GM12878 (cell line): ENCODE results near the gene RETREG1. TPM values are rescaled to one million over a fixed set of nuclear protein-coding genes. Genes with fewer than 3 reads are reported as not detected.
"Not testable (repeated sequence)": the region's sequence is repeated elsewhere in the genome, so short reads cannot be mapped to it uniquely, and the experiment has no call there.

Experiments used
- ATAC-seq: fragments of 200-7000 bp; cut with Tn5 transposase; 3 replicates; pipeline ENCODE4 v1.9.1; 2020; ENCODE audit warnings: mild to moderate bottlenecking, moderate library complexity
- BruUV-seq: library from RNA; stranded (reverse); fragments of 400-500 nt; replicated peaks from 2 replicates; lab custom pipeline; 2021; lab: Mats Ljungman, UMichigan
- CTCF ChIA-PET: fragments of 300-600 bp; sonication (Branson Sonifier 250); formaldehyde crosslinking; extraction: SDS; loops from one replicate; lab custom pipeline; 2021; ENCODE audit warnings: inconsistent platforms; lab: Yijun Ruan, JAX
- POLR2A ChIA-PET: fragments of 350-600 bp; formaldehyde crosslinking; extraction: SDS; loops from one replicate; lab custom pipeline; 2021; ENCODE audit warnings: inconsistent platforms; lab: Charles Lee
- RAD21 ChIA-PET: fragments of 300-600 bp; sonication (Branson Sonifier 250); formaldehyde crosslinking; loops from one replicate; lab custom pipeline; 2023; ENCODE audit warnings: antibody characterized with exemption; ENCODE audit not compliant: unreplicated experiment; lab: Charles Lee
- SMC1A ChIA-PET: fragments of 300-600 bp; sonication (Branson Sonifier 250); formaldehyde crosslinking; loops from one replicate; lab custom pipeline; 2023; ENCODE audit not compliant: unreplicated experiment, uncharacterized antibody; lab: Charles Lee
- DNase-seq: peaks from one replicate; pipeline ENCODE4 v3.0.0-alpha.2; 2011; ENCODE audit warnings: low read depth, low spot score
- FAIRE-seq: peaks from 3 replicates; lab custom pipeline; 2011; peaks lifted over from hg19 to GRCh38; lab: Jason Lieb, UNC
- H2AFZ ChIP-seq: 2 replicates; pipeline ENCODE4 v1.6.0; 2011; ENCODE audit warnings: low read depth, low read length, control low read depth; ENCODE audit not compliant: control insufficient read depth
- H3K27ac ChIP-seq: 2 replicates; pipeline ENCODE4 v1.5.1; 2011; ENCODE audit warnings: control low read depth; ENCODE audit not compliant: control insufficient read depth, insufficient read depth
- H3K27me3 ChIP-seq, 2 experiments: replicated peaks in 1 of 2; 2 replicates each; pipeline versions ENCODE4 v1.6.0 to v1.6.1; 2011; ENCODE audit warnings: low read length in 1 of 2; ENCODE audit not compliant: control insufficient read depth in 2 of 2, insufficient read depth in 2 of 2
- H3K36me3 ChIP-seq, 2 experiments: 2 replicates each; pipeline ENCODE4 v1.5.1; 2011; ENCODE audit warnings: low read length in 1 of 2; ENCODE audit not compliant: control insufficient read depth in 2 of 2, insufficient read depth in 2 of 2
- H3K4me1 ChIP-seq: 2 replicates; pipeline ENCODE4 v1.6.1; 2011; ENCODE audit warnings: mild to moderate bottlenecking, low read length, moderate library complexity, mixed read lengths; ENCODE audit not compliant: control insufficient read depth, insufficient read depth
- H3K4me2 ChIP-seq: 2 replicates; pipeline ENCODE4 v1.6.0; 2011; ENCODE audit warnings: control low read depth; ENCODE audit not compliant: control insufficient read depth, insufficient read depth
- H3K4me3 ChIP-seq: fragments of 200-600 bp; sonication (generic); 2 replicates; pipeline ENCODE4 v1.5.1; 2016
- H3K79me2 ChIP-seq: 2 replicates; pipeline ENCODE4 v1.6.0; 2011; ENCODE audit warnings: low read length; ENCODE audit not compliant: control insufficient read depth, insufficient read depth
- H3K9ac ChIP-seq: 2 replicates; pipeline ENCODE4 v1.8.0; 2011; ENCODE audit warnings: low read length, control low read depth, mixed read lengths; ENCODE audit not compliant: control insufficient read depth, insufficient read depth
- H3K9me3 ChIP-seq: replicated peaks from 3 replicates; pipeline ENCODE4 v1.5.1; 2011; ENCODE audit warnings: mild to moderate bottlenecking, low read length; ENCODE audit not compliant: control insufficient read depth, insufficient read depth
- H4K20me1 ChIP-seq: 2 replicates; pipeline ENCODE4 v1.6.0; 2011; ENCODE audit not compliant: control insufficient read depth, insufficient read depth
- MTA2 ChIP-seq: fragments of 450-650 bp; IDR thresholded peaks from 2 replicates; pipeline ENCODE4 v1.6.1; 2016; ENCODE audit warnings: low read depth, mild to moderate bottlenecking, moderate library complexity
- ZNF24 ChIP-seq: fragments of 450-650 bp; IDR thresholded peaks from 2 replicates; pipeline ENCODE4 v1.6.1; 2017; ENCODE audit warnings: antibody characterized with exemption, mild to moderate bottlenecking
- ZNF384 ChIP-seq: IDR thresholded peaks from 2 replicates; pipeline ENCODE4 v1.6.1; 2012; ENCODE audit warnings: low read depth, mild to moderate bottlenecking, low read length, improper control_type of control experiment, borderline replicate concordance
- WGBS: methylation state at CpG from one replicate; pipeline ENCODE4 v1.1.6; 2016; ENCODE audit warnings: low lambda C conversion rate; ENCODE audit not compliant: insufficient replicate concordance, insufficient coverage; ENCODE audit errors: missing lambda C conversion rate; 5-methylcytosine and 5-hydroxymethylcytosine counted together
- in situ Hi-C: fragments of 300-500 bp; cut with MboI; formaldehyde crosslinking; loops from 9 replicates; pipeline ENCODE4 v1.14.3; 2018; ENCODE audit warnings: mixed read lengths
- intact Hi-C: fragments of 100-400 bp; cut with micrococcal nuclease; formaldehyde crosslinking; loops from one replicate; pipeline ENCODE4 v1.14.2; 2022; ENCODE audit not compliant: unreplicated experiment
- polyA plus RNA-seq, 11 experiments: library from polyadenylated mRNA; depleted of rRNA in 4 of 11; unstranded in 6 of 11; stranded (reverse) in 5 of 11; fragments of >200 nt; fragmentation: Nextera tagmentation in 4 of 11; fragmentation: Illumina TruSeq in 1 of 11; extraction: Ambion mirVana in 4 of 11; extraction: Trizol in 1 of 11; gene quantifications; 1 replicate in 1 of 11; 2 replicates in 10 of 11; pipeline versions ENCODE4 v1.2.1 to v1.2.3, GENCODE V29; 2011 to 2016; ENCODE audit warnings: inconsistent platforms in 2 of 11, missing spikeins in 2 of 11, low read depth in 1 of 11
- total RNA-seq, 4 experiments: library from RNA; depleted of rRNA in 3 of 4; stranded (reverse); fragments of >200 nt in 3 of 4; fragmentation: Illumina TruSeq in 1 of 4; extraction: Trizol in 1 of 4; gene quantifications; 2 replicates each; pipeline versions ENCODE4 v1.2.1 to v1.2.3, GENCODE V29; 2013 to 2021
- TF ChIP-seq, protein P1 (sequence below): IDR thresholded peaks from 2 replicates; pipeline ENCODE4 v1.6.1; 2012; ENCODE audit warnings: low read depth, low read length, improper control_type of control experiment

The RETREG1 gene
- total and polyA plus RNA-seq, 10 of the 15 experiments (the other 5 are each of a cell fraction or from before 2014, with no cell fraction given): 3.9 to 8.9 (median 6.4) TPM

DNA sequence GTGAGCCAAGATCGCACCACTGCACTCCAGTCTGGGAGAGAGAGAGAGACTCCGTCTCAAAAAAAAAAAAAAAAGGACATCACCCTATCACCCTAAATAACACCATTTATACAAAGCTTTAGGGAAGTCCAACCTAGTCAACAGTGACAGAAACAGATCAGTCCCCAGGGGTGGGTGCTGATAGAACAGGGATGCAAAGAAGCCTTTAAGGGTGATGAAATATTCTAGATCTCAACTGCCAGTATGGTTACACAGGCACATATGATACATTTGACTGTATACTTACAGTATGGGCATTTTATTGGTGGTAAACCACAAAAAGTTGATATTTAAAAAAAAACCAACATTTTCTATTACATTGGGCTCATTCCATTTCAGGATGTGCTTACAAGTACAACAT is 4.8 kb downstream of the RETREG1 start:
- Histone ChIP-seq H3K4me1 (no peaks in the 10 kb centered on the region), H3K27me3 (no peaks in the 10 kb centered on the region; a peak in 2 of 4 replicates), H3K36me3 (no peaks in the 10 kb centered on the region), H3K79me2 (no peaks in the 10 kb centered on the region), H3K4me3 (no peak overlapping the region), H3K9me3 (no peaks in the 10 kb centered on the region), H3K27ac (no peak overlapping the region), H3K9ac (no peak overlapping the region), H2AFZ (no peak overlapping the region), H3K4me2 (no peak overlapping the region), H4K20me1 (no peaks in the 10 kb centered on the region)
- ChIA-PET SMC1A (no interaction called here), CTCF (no interaction called here), POLR2A (no interaction called here), RAD21 (no interaction called here)
- ATAC-seq: peak; percentile 43
- TF ChIP-seq ZNF24 (no peak), ZNF384 (no peak), MTA2 (no peak)
- TF ChIP-seq, protein P1, sequence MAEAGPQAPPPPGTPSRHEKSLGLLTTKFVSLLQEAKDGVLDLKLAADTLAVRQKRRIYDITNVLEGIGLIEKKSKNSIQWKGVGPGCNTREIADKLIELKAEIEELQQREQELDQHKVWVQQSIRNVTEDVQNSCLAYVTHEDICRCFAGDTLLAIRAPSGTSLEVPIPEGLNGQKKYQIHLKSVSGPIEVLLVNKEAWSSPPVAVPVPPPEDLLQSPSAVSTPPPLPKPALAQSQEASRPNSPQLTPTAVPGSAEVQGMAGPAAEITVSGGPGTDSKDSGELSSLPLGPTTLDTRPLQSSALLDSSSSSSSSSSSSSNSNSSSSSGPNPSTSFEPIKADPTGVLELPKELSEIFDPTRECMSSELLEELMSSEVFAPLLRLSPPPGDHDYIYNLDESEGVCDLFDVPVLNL: no peak
- intact Hi-C loops (no loop called here), in situ Hi-C loops (no loop called here)
- WGBS: 100% methylated on average over 1 of the region's 2 CpGs
- FAIRE-seq: no peak
- no TSS peak for BruUV-seq
- no peak for DNase-seq

DNA sequence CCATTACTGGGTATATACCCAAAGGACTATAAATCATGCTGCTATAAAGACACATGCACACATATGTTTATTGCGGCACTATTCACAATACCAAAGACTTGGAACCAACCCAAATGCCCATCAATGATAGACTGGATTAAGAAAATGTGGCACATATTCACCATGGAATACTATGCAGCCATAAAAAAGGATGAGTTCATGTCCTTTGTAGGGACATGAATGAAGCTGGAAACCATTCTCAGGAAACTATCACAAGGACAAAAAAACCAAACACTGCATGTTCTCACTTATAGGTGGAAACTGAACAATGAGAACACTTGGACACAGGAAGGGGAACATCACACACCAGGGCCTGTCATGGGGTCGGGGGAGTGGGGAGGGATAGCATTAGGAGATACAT is 5.9 kb downstream of the RETREG1 start:
- ATAC-seq, intact Hi-C loops, H2AFZ ChIP-seq, in situ Hi-C loops, H4K20me1 ChIP-seq, H3K4me1 ChIP-seq, H3K27me3 ChIP-seq, H3K9ac ChIP-seq, FAIRE-seq, BruUV-seq, POLR2A ChIA-PET, H3K9me3 ChIP-seq, SMC1A ChIA-PET, H3K4me2 ChIP-seq, H3K27ac ChIP-seq, CTCF ChIA-PET, H3K4me3 ChIP-seq, RAD21 ChIA-PET, H3K79me2 ChIP-seq, DNase-seq, H3K36me3 ChIP-seq: not testable (repeated sequence)
- 38% methylated on average over 2 of the region's 2 CpGs for whole genome bisulfite sequencing
